Endothelial cell of umbilical vein (primary cell): ENCODE data around the gene TIPIN. TPM values are rescaled to one million over a fixed set of nuclear protein-coding genes. Genes with fewer than 3 reads are reported as not detected.

ENCODE experiments used
- BruUV-seq: library from RNA; stranded (reverse); fragments of 400-500 nt; replicated peaks from 2 replicates; lab custom pipeline; 2021; lab: Mats Ljungman, UMichigan
- CTCF ChIA-PET: fragments of 300-600, 350-600 bp; sonication (Branson Sonifier 250); formaldehyde crosslinking; loops from one replicate; lab custom pipeline; 2021; ENCODE audit warnings: antibody characterized with exemption, inconsistent platforms; lab: Charles Lee
- POLR2A ChIA-PET: fragments of 300-600, 350-600 bp; sonication (Branson Sonifier 250); formaldehyde crosslinking; loops from one replicate; lab custom pipeline; 2021; ENCODE audit warnings: antibody characterized with exemption, inconsistent platforms; lab: Charles Lee
- DNase-seq: peaks from one replicate; pipeline ENCODE4 v3.0.0-alpha.2; 2011; ENCODE audit warnings: low read depth, low spot score
- FAIRE-seq: peaks from 2 replicates; lab custom pipeline; 2011; peaks lifted over from hg19 to GRCh38; lab: Jason Lieb, UNC
- H2AFZ ChIP-seq: 2 replicates; pipeline ENCODE4 v1.6.0; 2012; ENCODE audit warnings: low read depth, low read length, control low read depth, inconsistent platforms
- H3K27ac ChIP-seq: 2 replicates; pipeline ENCODE4 v1.5.1; 2011; ENCODE audit warnings: low read depth, mild to moderate bottlenecking, control low read depth, low read length, moderate library complexity; ENCODE audit not compliant: insufficient read depth
- H3K27me3 ChIP-seq, 2 experiments: 2 replicates each; pipeline versions ENCODE4 v1.6.0 to v1.6.1; 2011; ENCODE audit warnings: low read length in 2 of 2, mixed read lengths in 1 of 2; ENCODE audit not compliant: control insufficient read depth in 2 of 2, insufficient read depth in 2 of 2
- H3K36me3 ChIP-seq, 2 experiments: 2 replicates in 1 of 2; 3 replicates in 1 of 2; pipeline ENCODE4 v1.5.1; 2011; ENCODE audit warnings: low read length in 2 of 2, mild to moderate bottlenecking in 1 of 2, moderate library complexity in 1 of 2; ENCODE audit not compliant: control insufficient read depth in 2 of 2, insufficient read depth in 2 of 2; ENCODE audit errors: extremely low read depth in 1 of 2
- H3K4me1 ChIP-seq: 3 replicates; pipeline ENCODE4 v1.5.1; 2011; ENCODE audit warnings: mild to moderate bottlenecking, low read length; ENCODE audit not compliant: control insufficient read depth, insufficient read depth; ENCODE audit errors: extremely low read depth
- H3K4me2 ChIP-seq: 2 replicates; pipeline ENCODE4 v1.6.1; 2011; ENCODE audit warnings: low read length, control low read depth, mixed read lengths; ENCODE audit not compliant: insufficient read depth
- H3K4me3 ChIP-seq, 3 experiments: fragments of 200-600 bp in 1 of 3; sonication (generic), shearing (Covaris generic) in 1 of 3; replicated peaks in 1 of 3; 2 replicates each; pipeline ENCODE4 v1.5.1; 2011 to 2016; ENCODE audit warnings: control low read depth in 3 of 3, low read length in 3 of 3, mild to moderate bottlenecking in 2 of 3, inconsistent platforms in 1 of 3, low read depth in 1 of 3, moderate library complexity in 1 of 3; ENCODE audit not compliant: insufficient read depth in 1 of 3
- H3K79me2 ChIP-seq: 2 replicates; pipeline ENCODE4 v1.6.0; 2012; ENCODE audit warnings: low read length, inconsistent platforms; ENCODE audit not compliant: control insufficient read depth, insufficient read depth
- H3K9ac ChIP-seq: replicated peaks from 2 replicates; pipeline ENCODE3; 2011; ENCODE audit warnings: low read length, control low read depth; ENCODE audit not compliant: insufficient read depth; ENCODE audit errors: extremely low read depth
- H3K9me1 ChIP-seq: replicated peaks from 3 replicates; pipeline ENCODE4 v1.6.0; 2011; ENCODE audit warnings: mild to moderate bottlenecking, low read length; ENCODE audit not compliant: control insufficient read depth, insufficient read depth; ENCODE audit errors: extremely low read depth
- H3K9me3 ChIP-seq: replicated peaks from 2 replicates; pipeline ENCODE4 v1.5.1; 2012; ENCODE audit warnings: low read length, inconsistent platforms; ENCODE audit not compliant: control insufficient read depth, insufficient read depth
- H4K20me1 ChIP-seq: replicated peaks from 2 replicates; pipeline ENCODE3; 2011; ENCODE audit warnings: mild to moderate bottlenecking, low read length; ENCODE audit not compliant: control insufficient read depth, insufficient read depth; ENCODE audit errors: extremely low read depth
- CTCF ChIP-seq, 2 donors: IDR thresholded peaks; 1 replicate in 1 of 2; 2 replicates in 1 of 2; pipeline ENCODE4 v1.5.1; 2011; ENCODE audit warnings: low read length in 2 of 2, mild to moderate bottlenecking in 2 of 2, moderate library complexity in 2 of 2, control low read depth in 1 of 2, inconsistent platforms in 1 of 2, low read depth in 1 of 2; ENCODE audit not compliant: insufficient read depth in 1 of 2; ENCODE audit errors: extremely low read depth in 1 of 2
- EZH2 ChIP-seq: IDR thresholded peaks from 2 replicates; pipeline ENCODE4 v1.6.1; 2012; ENCODE audit warnings: borderline replicate concordance, low read depth, mild to moderate bottlenecking, moderate library complexity, low read length, inconsistent platforms; ENCODE audit not compliant: severe bottlenecking
- FOS ChIP-seq: IDR thresholded peaks from 2 replicates; pipeline ENCODE4 v1.6.1; 2011; ENCODE audit warnings: mild to moderate bottlenecking, low read length, moderate library complexity, borderline replicate concordance; ENCODE audit not compliant: insufficient read depth
- GATA2 ChIP-seq: IDR thresholded peaks from 2 replicates; pipeline ENCODE4 v1.7.0; 2011; ENCODE audit warnings: low read depth, mild to moderate bottlenecking, moderate library complexity, mixed read lengths, low read length; ENCODE audit not compliant: insufficient read length, insufficient read depth
- JUN ChIP-seq: IDR thresholded peaks from 2 replicates; pipeline ENCODE4 v1.6.1; 2011; ENCODE audit warnings: borderline replicate concordance, low read depth; ENCODE audit not compliant: insufficient read length, insufficient read depth
- MAX ChIP-seq: IDR thresholded peaks from 2 replicates; pipeline ENCODE4 v1.6.1; 2011; ENCODE audit not compliant: insufficient read depth, insufficient read length
- MYC ChIP-seq: IDR thresholded peaks from one replicate; pipeline ENCODE4 v1.6.1; 2011; ENCODE audit warnings: mild to moderate bottlenecking, low read depth, low read length
- POLR2A ChIP-seq: IDR thresholded peaks from 2 replicates; pipeline ENCODE4 v1.6.1; 2012; ENCODE audit warnings: low read depth, mild to moderate bottlenecking, control low read depth, low read length
- POLR2AphosphoS5 ChIP-seq: IDR thresholded peaks from 2 replicates; pipeline ENCODE4 v1.6.1; 2012; ENCODE audit warnings: low read depth, mild to moderate bottlenecking, control low read depth, low read length, moderate library complexity; ENCODE audit not compliant: insufficient read depth
- dilution Hi-C: fragments of 300-500 bp; cut with MboI; formaldehyde crosslinking; loops from one replicate; pipeline ENCODE4 v1.15.0; 2019; ENCODE audit warnings: low sequenced_read_pairs; ENCODE audit not compliant: extremely low pct_ligation_motif_present
- intact Hi-C: fragments of 100-400 bp; cut with micrococcal nuclease; formaldehyde crosslinking; loops from one replicate; pipeline ENCODE4 v1.10.0; 2022
- polyA plus RNA-seq, 4 experiments: library from polyadenylated mRNA; depleted of rRNA in 3 of 4; stranded (reverse) in 3 of 4; unstranded in 1 of 4; fragments of >200 nt; gene quantifications; 2 replicates each; pipeline versions ENCODE4 v1.2.1 to v1.2.3, GENCODE V29; 2011 to 2012; ENCODE audit warnings: missing spikeins in 1 of 4
- total RNA-seq: library from RNA; stranded (reverse); gene quantifications from 2 replicates; pipeline ENCODE4 v1.2.3, GENCODE V29; 2021

Gene TIPIN
- total and polyA plus RNA-seq, 2 donors (not counting 3 experiments of a cell fraction or from before 2014, with no cell fraction given) = 3.6 to 15.4 TPM

- no peak overlapping the region for H2AFZ ChIP-seq
- ChIA-PET POLR2A (no interaction called here), CTCF (interaction anchor here (4.3 kb wide), 1 partner anchor 203 kb away, joined by 36 read pairs; the partner anchor contains the start of gene SNAPC5)
- DNase-seq (no peak), FAIRE-seq (no peak)
- H3K79me2 ChIP-seq = peaks cover 10% of the 10 kb centered on the region
- H4K20me1 ChIP-seq = no peaks in the 10 kb centered on the region
- H3K9me1 ChIP-seq = no peaks in the 10 kb centered on the region
- no peaks in the 10 kb centered on the region for H3K27me3 ChIP-seq
- TF ChIP-seq GATA2 (peak; percentile 50), POLR2A (no peak), EZH2 (no peak), MYC (no peak), FOS (peak; percentile 3), CTCF (IDR thresholded peaks at IDR 0.05; ENCODE audit: extremely low read depth in 1 of 2, insufficient read depth in 1 of 2, low read depth in 1 of 2, low read length in 2 of 2) (no peak), JUN (peak; percentile 2), POLR2AphosphoS5 (no peak), MAX (no peak)
- dilution Hi-C loops = no loop called here
- peaks cover 30% of the 10 kb centered on the region for H3K4me1 ChIP-seq
- peak overlapping the region in 1 of 3 experiments; percentile 78 for H3K4me3 ChIP-seq
- no peaks in the 10 kb centered on the region for H3K9me3 ChIP-seq
- peak overlapping the region; percentile 71 for H3K27ac ChIP-seq
- H3K4me2 ChIP-seq = peak overlapping the region; percentile 86
- intact Hi-C loops = loop anchor here (2.0 kb wide), 2 partner anchors 92 to 202 kb away; partner anchors contain the start of genes MAP2K1 and SNAPC5
- BruUV-seq = no TSS peak
- peak overlapping the region; percentile 30 for H3K9ac ChIP-seq
- no peaks in the 10 kb centered on the region for H3K36me3 ChIP-seq
Observed at GRCh38 chr15:66294932-66295235, 61.6 kb downstream of the TIPIN start.
